GM21737 (cell line): ENCODE results near the gene MYRFL.
"Not testable (repeated sequence)": the region's sequence is repeated elsewhere in the genome, so short reads cannot be mapped to it uniquely, and the experiment has no call there.

Source experiments
- ATAC-seq: cut with Tn5 transposase; IDR thresholded peaks from one replicate; pipeline ENCODE4 v1.9.1; 2021; ENCODE audit warnings: mild to moderate bottlenecking, moderate library complexity; ENCODE audit not compliant: unreplicated experiment

The MYRFL gene

GRCh38 chr12:69985656-69986055 lies 160.6 kb downstream of the MYRFL start:
- ATAC-seq, result no peak

GRCh38 chr12:69986114-69986513 lies 161.1 kb downstream of the MYRFL start:
- no peak for ATAC-seq

- ATAC-seq, result no peak
Observed at GRCh38 chr12:69987579-69988091, 162.6 kb downstream of the MYRFL start.

- ATAC-seq, result no peak
Observed at GRCh38 chr12:69988481-69989321, 163.7 kb downstream of the MYRFL start.

- ATAC-seq, result no peak
Observed at GRCh38 chr12:69991690-69992288, 166.8 kb downstream of the MYRFL start.

GRCh38 chr12:69993433-69993832 lies 168.4 kb downstream of the MYRFL start:
- ATAC-seq, result no peak

GRCh38 chr12:69994086-69994485 lies 169.1 kb downstream of the MYRFL start:
- ATAC-seq, result not testable (repeated sequence)

- ATAC-seq, result no peak
Observed at GRCh38 chr12:69994724-69995173, 169.7 kb downstream of the MYRFL start.

GRCh38 chr12:69996241-69996640 lies 171.2 kb downstream of the MYRFL start:
- ATAC-seq, result no peak

GRCh38 chr12:69996722-69997121 lies 171.7 kb downstream of the MYRFL start:
- no peak for ATAC-seq

GRCh38 chr12:69998011-69998410 lies 173.0 kb downstream of the MYRFL start:
- ATAC-seq, result no peak

- ATAC-seq, result no peak
Observed at GRCh38 chr12:69998922-69999321, 173.9 kb downstream of the MYRFL start.

GRCh38 chr12:69999561-69999960 lies 174.5 kb downstream of the MYRFL start:
- no peak for ATAC-seq

- ATAC-seq, result no peak
Observed at GRCh38 chr12:70002097-70002911, 177.3 kb downstream of the MYRFL start.

- no peak for ATAC-seq
Observed at GRCh38 chr12:70002912-70003255, 177.9 kb downstream of the MYRFL start.

GRCh38 chr12:70005864-70006618 lies 181.0 kb downstream of the MYRFL start:
- ATAC-seq, result no peak

GRCh38 chr12:70006619-70006973 lies 181.6 kb downstream of the MYRFL start:
- ATAC-seq, result no peak

GRCh38 chr12:70007687-70008086 lies 182.7 kb downstream of the MYRFL start:
- no peak for ATAC-seq
